Breast epithelium (tissue), 4 donors: ENCODE measurements around the gene CBLC. TPM values are rescaled to one million over a fixed set of nuclear protein-coding genes. Genes with fewer than 3 reads are reported as not detected.
A peak's percentile ranks its signal among the peaks of the same experiment; 100 is the strongest.
"Not testable (repeated sequence)": the region's sequence is repeated elsewhere in the genome, so short reads cannot be mapped to it uniquely, and the experiment has no call there.

ENCODE experiments used
- DNase-seq, 2 donors: peaks; one replicate each; pipeline ENCODE4 v3.0.0-alpha.2; 2019; ENCODE audit warnings: low spot score in 2 of 2
- H3K27ac ChIP-seq, 2 donors: fragments of 200-600 bp; sonication (generic) in 1 of 2; one replicate each; pipeline ENCODE4 v1.5.1; 2016 to 2019; ENCODE audit warnings: mild to moderate bottlenecking in 1 of 2
- H3K27me3 ChIP-seq, 2 donors: fragments of 200-600 bp; sonication (generic) in 1 of 2; one replicate each; pipeline versions ENCODE4 v1.5.1 to v1.6.0; 2017 to 2019; ENCODE audit warnings: control low read depth in 1 of 2, mild to moderate bottlenecking in 1 of 2
- H3K36me3 ChIP-seq: fragments of 200-600 bp; one replicate; pipeline ENCODE4 v1.5.1; 2019
- H3K4me1 ChIP-seq, 2 donors: fragments of 200-600 bp; sonication (generic); one replicate each; pipeline ENCODE4 v1.5.1; 2016 to 2019; ENCODE audit warnings: control low read depth in 1 of 2
- H3K4me3 ChIP-seq, 3 donors: fragments of 200-600 bp; sonication (generic); 1 replicate in 2 of 3; 2 replicates in 1 of 3; pipeline ENCODE4 v1.5.1; 2016 to 2019; ENCODE audit warnings: mild to moderate bottlenecking in 3 of 3, moderate library complexity in 2 of 3
- H3K9me3 ChIP-seq, 2 donors: fragments of 200-600 bp; sonication (generic) in 1 of 2; one replicate each; pipeline ENCODE4 v1.5.1; 2016 to 2019; ENCODE audit warnings: control low read depth in 1 of 2
- CTCF ChIP-seq, 3 donors: fragments of 450-650 bp; IDR thresholded peaks; one replicate each; pipeline ENCODE4 v1.5.1; 2016 to 2017; ENCODE audit warnings: antibody characterized with exemption in 3 of 3, mild to moderate bottlenecking in 3 of 3, moderate library complexity in 3 of 3
- POLR2A ChIP-seq: fragments of 450-650 bp; IDR thresholded peaks from one replicate; pipeline ENCODE4 v1.6.1; 2016; ENCODE audit warnings: antibody characterized with exemption, mild to moderate bottlenecking, moderate library complexity
- POLR2AphosphoS5 ChIP-seq, 3 donors: sonication (generic); formaldehyde crosslinking; IDR thresholded peaks; one replicate each; pipeline ENCODE4 v1.6.1; 2017; ENCODE audit warnings: antibody characterized with exemption in 3 of 3
- intact Hi-C: fragments of 100-400 bp; cut with DNase I; formaldehyde crosslinking; loops from one replicate; pipeline ENCODE4 v1.15.1; 2023; ENCODE audit warnings: low total_unique reads
- total RNA-seq, 3 donors: library from RNA; depleted of rRNA; stranded (reverse); fragments of >200 nt; gene quantifications; one replicate each; pipeline ENCODE4 v1.1.0, GENCODE V29; 2016

The CBLC gene
- total RNA-seq, 3 donors from 2014 or later, result 15.7 to 18.1 TPM; not detected in 1

- Histone ChIP-seq H3K9me3 (no peaks in the 10 kb centered on the region), H3K4me3 (no peak overlapping the region), H3K36me3 (no peaks in the 10 kb centered on the region), H3K27ac (no peak overlapping the region), H3K27me3 (no peaks in the 10 kb centered on the region), H3K4me1 (no peaks in the 10 kb centered on the region)
- intact Hi-C loops, result loop anchor here (5.0 kb wide), 1 partner anchor 53 kb away; no protein-coding TSS in a partner anchor
- TF ChIP-seq CTCF (IDR thresholded peaks at IDR 0.05) (peak; percentile 89 to 96 (median 91)), POLR2AphosphoS5 (IDR thresholded peaks at IDR 0.05) (peak in 2 of 3 donors; percentile 38 to 44), POLR2A (no peak)
- peak; percentile 96 for DNase-seq
These were observed 7.0 kb upstream of the CBLC start for GRCh38 chr19:44770550-44771257.

- intact Hi-C loops, result loop anchor here (5.0 kb wide), 1 partner anchor 55 kb away; no protein-coding TSS in a partner anchor
- not testable (repeated sequence) for H3K36me3 ChIP-seq, H3K27me3 ChIP-seq, DNase-seq, H3K27ac ChIP-seq, H3K4me3 ChIP-seq, H3K4me1 ChIP-seq, H3K9me3 ChIP-seq
These were observed 5.5 kb upstream of the CBLC start for GRCh38 chr19:44772144-44772543.

GRCh38 chr19:44772959-44773358 is 4.7 kb upstream of the CBLC start:
- intact Hi-C loops, result loop anchor here (5.0 kb wide), 1 partner anchor 56 kb away; no protein-coding TSS in a partner anchor

GRCh38 chr19:44775676-44776240 is 1.9 kb upstream of the CBLC start:
- peak overlapping the region in 1 of 2 donors; percentile 75 for H3K27ac ChIP-seq
- H3K4me3 ChIP-seq, result no peak overlapping the region
- no peaks in the 10 kb centered on the region for H3K27me3 ChIP-seq
- no peaks in the 10 kb centered on the region for H3K4me1 ChIP-seq
- no peak for TF ChIP-seq POLR2AphosphoS5 (IDR thresholded peaks at IDR 0.05)
- TF ChIP-seq CTCF (IDR thresholded peaks at IDR 0.05), result no peak
- no peak for TF ChIP-seq POLR2A
- no peak for DNase-seq
- H3K9me3 ChIP-seq, result no peaks in the 10 kb centered on the region
- H3K36me3 ChIP-seq, result no peaks in the 10 kb centered on the region
- intact Hi-C loops, result no loop called here

More at GRCh38 chr19:44772959-44773358, 4.7 kb upstream of the CBLC start:
- Histone ChIP-seq H3K4me3 (no peak overlapping the region), H3K9me3 (no peaks in the 10 kb centered on the region), H3K27me3 (no peaks in the 10 kb centered on the region), H3K4me1 (no peaks in the 10 kb centered on the region), H3K36me3 (no peaks in the 10 kb centered on the region), H3K27ac (no peak overlapping the region)
- no peak for TF ChIP-seq CTCF (IDR thresholded peaks at IDR 0.05)
- TF ChIP-seq POLR2A, result no peak
- no peak for TF ChIP-seq POLR2AphosphoS5 (IDR thresholded peaks at IDR 0.05)
- no peak for DNase-seq

GRCh38 chr19:44776402-44777096 is 1.1 kb upstream of the CBLC start:
- Histone ChIP-seq H3K27me3 (no peaks in the 10 kb centered on the region), H3K4me3 (no peak overlapping the region), H3K4me1 (no peaks in the 10 kb centered on the region), H3K36me3 (no peaks in the 10 kb centered on the region), H3K27ac (peak overlapping the region; percentile 73 to 75), H3K9me3 (no peaks in the 10 kb centered on the region)
- intact Hi-C loops, result loop anchor here (1.0 kb wide), 1 partner anchor 42 kb away; no protein-coding TSS in a partner anchor
- peak; percentile 83 to 90 for DNase-seq
- TF ChIP-seq POLR2A (no peak), CTCF (IDR thresholded peaks at IDR 0.05) (no peak), POLR2AphosphoS5 (IDR thresholded peaks at IDR 0.05) (no peak)
